Measurements from ENCODE around the gene ARHGEF2.

DNA sequence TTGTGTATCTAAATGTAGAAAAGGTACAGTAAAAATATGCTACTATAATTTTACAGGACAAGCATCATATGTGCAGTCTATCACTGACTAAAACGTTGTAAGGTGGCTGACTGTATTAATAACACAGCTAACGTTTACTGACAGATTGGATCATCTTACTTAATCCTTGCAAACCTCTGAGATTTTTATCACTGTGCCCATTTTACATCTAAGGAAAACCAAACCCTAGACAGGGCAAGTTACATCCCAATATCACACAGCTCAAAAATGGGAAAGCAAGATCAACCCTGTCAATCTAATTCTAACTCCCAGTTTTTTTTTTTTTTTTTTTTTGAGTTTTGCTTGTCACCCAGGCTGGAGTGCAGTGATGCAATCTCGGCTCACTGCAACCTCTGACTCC is 59.7 kb downstream of the ARHGEF2 start:
- TF ChIP-seq, protein P1, sequence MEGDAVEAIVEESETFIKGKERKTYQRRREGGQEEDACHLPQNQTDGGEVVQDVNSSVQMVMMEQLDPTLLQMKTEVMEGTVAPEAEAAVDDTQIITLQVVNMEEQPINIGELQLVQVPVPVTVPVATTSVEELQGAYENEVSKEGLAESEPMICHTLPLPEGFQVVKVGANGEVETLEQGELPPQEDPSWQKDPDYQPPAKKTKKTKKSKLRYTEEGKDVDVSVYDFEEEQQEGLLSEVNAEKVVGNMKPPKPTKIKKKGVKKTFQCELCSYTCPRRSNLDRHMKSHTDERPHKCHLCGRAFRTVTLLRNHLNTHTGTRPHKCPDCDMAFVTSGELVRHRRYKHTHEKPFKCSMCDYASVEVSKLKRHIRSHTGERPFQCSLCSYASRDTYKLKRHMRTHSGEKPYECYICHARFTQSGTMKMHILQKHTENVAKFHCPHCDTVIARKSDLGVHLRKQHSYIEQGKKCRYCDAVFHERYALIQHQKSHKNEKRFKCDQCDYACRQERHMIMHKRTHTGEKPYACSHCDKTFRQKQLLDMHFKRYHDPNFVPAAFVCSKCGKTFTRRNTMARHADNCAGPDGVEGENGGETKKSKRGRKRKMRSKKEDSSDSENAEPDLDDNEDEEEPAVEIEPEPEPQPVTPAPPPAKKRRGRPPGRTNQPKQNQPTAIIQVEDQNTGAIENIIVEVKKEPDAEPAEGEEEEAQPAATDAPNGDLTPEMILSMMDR (IDR thresholded peaks at IDR 0.05; ENCODE audit: poor library complexity): no peak
- no peak for TF ChIP-seq EZH2 (IDR thresholded peaks at IDR 0.05; ENCODE audit: borderline replicate concordance)
- TF ChIP-seq EZH2phosphoT487 (IDR thresholded peaks at IDR 0.05; ENCODE audit: low read depth, severe bottlenecking, unreplicated experiment): no peak

All from hepatocyte (in vitro differentiated cells).